ENCODE measurements around the gene WASHC3. TPM values are rescaled to one million over a fixed set of nuclear protein-coding genes. Genes with fewer than 3 reads are reported as not detected.

Gene WASHC3
- 19.5 and 22.4 TPM in 2 replicates for total RNA-seq
- long read RNA-seq, transcript WASHC3-201 (7 exons, 916 nt): major isoform, 6 of 10 reads
- long read RNA-seq, partial matches to known transcripts: 0 of 10 reads
- long read RNA-seq, other reads (novel, unspliced or antisense): 1 of 10 reads

GRCh38 chr12:102061560-102062418 lies at the start of gene WASHC3:
Gene WASHC3, minus strand, starts transcription at chr12:102061991. Its CDS starts 29 bp downstream, at chr12:102061962.
- Mint-ChIP-seq H3K4me3 (peak within 1 kb of the TSS; percentile 98), H3K4me1 (peaks cover 13% of the 10 kb centered on the region), H3K27ac (ENCODE audit: unreplicated experiment) (peak within 1 kb of the TSS; percentile 95), H3K9me3 (peaks cover 3% of the 10 kb centered on the region), H3K27me3 (ENCODE audit: low read depth) (no peaks in the 10 kb centered on the region), H3K36me3 (ENCODE audit: low read depth) (peaks cover 10% of the 10 kb centered on the region)
- TF ChIP-seq, protein P1, sequence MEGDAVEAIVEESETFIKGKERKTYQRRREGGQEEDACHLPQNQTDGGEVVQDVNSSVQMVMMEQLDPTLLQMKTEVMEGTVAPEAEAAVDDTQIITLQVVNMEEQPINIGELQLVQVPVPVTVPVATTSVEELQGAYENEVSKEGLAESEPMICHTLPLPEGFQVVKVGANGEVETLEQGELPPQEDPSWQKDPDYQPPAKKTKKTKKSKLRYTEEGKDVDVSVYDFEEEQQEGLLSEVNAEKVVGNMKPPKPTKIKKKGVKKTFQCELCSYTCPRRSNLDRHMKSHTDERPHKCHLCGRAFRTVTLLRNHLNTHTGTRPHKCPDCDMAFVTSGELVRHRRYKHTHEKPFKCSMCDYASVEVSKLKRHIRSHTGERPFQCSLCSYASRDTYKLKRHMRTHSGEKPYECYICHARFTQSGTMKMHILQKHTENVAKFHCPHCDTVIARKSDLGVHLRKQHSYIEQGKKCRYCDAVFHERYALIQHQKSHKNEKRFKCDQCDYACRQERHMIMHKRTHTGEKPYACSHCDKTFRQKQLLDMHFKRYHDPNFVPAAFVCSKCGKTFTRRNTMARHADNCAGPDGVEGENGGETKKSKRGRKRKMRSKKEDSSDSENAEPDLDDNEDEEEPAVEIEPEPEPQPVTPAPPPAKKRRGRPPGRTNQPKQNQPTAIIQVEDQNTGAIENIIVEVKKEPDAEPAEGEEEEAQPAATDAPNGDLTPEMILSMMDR (conservative IDR thresholded peaks at IDR 0.05): no peak
- DNase-seq (ENCODE audit: low read depth, low spot score): peak; percentile 79

DNA sequence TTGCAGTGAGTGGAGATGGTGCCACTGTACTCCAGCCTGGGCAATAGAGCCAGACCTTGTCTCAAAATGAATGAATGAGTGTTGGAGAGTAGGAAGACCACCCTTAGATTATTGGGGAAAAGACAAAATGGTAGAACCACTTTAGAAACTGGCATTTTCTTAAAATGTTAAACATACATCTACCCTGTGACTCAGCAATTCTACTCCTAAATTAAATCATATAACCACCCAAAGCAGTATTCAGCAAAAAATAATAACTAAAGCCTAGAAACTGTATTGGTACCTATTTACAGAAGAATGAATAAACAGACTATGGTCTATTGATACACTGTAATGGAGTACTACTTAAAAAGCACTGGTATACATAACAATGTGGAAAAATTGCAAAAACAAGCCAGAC lies 49.0 kb upstream of the WASHC3 start:
- Mint-ChIP-seq H3K4me3 (no peak overlapping the region), H3K9me3 (peaks cover 9% of the 10 kb centered on the region), H3K36me3 (ENCODE audit: low read depth) (peaks cover 38% of the 10 kb centered on the region), H3K4me1 (no peaks in the 10 kb centered on the region), H3K27ac (ENCODE audit: unreplicated experiment) (no peak overlapping the region), H3K27me3 (ENCODE audit: low read depth) (no peaks in the 10 kb centered on the region)
- TF ChIP-seq, protein P1 (conservative IDR thresholded peaks at IDR 0.05): no peak
- DNase-seq (ENCODE audit: low read depth, low spot score): no peak

- Mint-ChIP-seq H3K9me3 (peaks cover 20% of the 10 kb centered on the region), H3K36me3 (ENCODE audit: low read depth) (peaks cover 62% of the 10 kb centered on the region), H3K4me3 (no peak overlapping the region), H3K27ac (ENCODE audit: unreplicated experiment) (no peak overlapping the region), H3K4me1 (no peaks in the 10 kb centered on the region), H3K27me3 (ENCODE audit: low read depth) (no peaks in the 10 kb centered on the region)
- DNase-seq (ENCODE audit: low read depth, low spot score): no peak
- TF ChIP-seq, protein P1 (conservative IDR thresholded peaks at IDR 0.05): no peak
These were observed 46.2 kb upstream of the WASHC3 start for GRCh38 chr12:102107970-102108369.

- peaks cover 68% of the 10 kb centered on the region for H3K36me3 Mint-ChIP-seq (ENCODE audit: low read depth)
- H3K27ac Mint-ChIP-seq (ENCODE audit: unreplicated experiment): no peak overlapping the region
- H3K27me3 Mint-ChIP-seq (ENCODE audit: low read depth): no peaks in the 10 kb centered on the region
- DNase-seq (ENCODE audit: low read depth, low spot score): no peak
- TF ChIP-seq, protein P1 (conservative IDR thresholded peaks at IDR 0.05): no peak
- H3K4me3 Mint-ChIP-seq: no peak overlapping the region
- no peaks in the 10 kb centered on the region for H3K4me1 Mint-ChIP-seq
- H3K9me3 Mint-ChIP-seq: peaks cover 20% of the 10 kb centered on the region
These were observed 45.1 kb upstream of the WASHC3 start for GRCh38 chr12:102106905-102107304.

- TF ChIP-seq, protein P1 (conservative IDR thresholded peaks at IDR 0.05): no peak
- H3K27me3 Mint-ChIP-seq (ENCODE audit: low read depth): no peaks in the 10 kb centered on the region
- H3K9me3 Mint-ChIP-seq: no peaks in the 10 kb centered on the region
- no peak overlapping the region for H3K27ac Mint-ChIP-seq (ENCODE audit: unreplicated experiment)
- peaks cover 6% of the 10 kb centered on the region for H3K36me3 Mint-ChIP-seq (ENCODE audit: low read depth)
- no peak overlapping the region for H3K4me3 Mint-ChIP-seq
- no peak for DNase-seq (ENCODE audit: low read depth, low spot score)
- no peaks in the 10 kb centered on the region for H3K4me1 Mint-ChIP-seq
These were observed 35.1 kb upstream of the WASHC3 start for GRCh38 chr12:102096855-102097254.
